GM19328 (cell line): Measurements from ENCODE around the gene SPTB.

ENCODE experiments used
- ATAC-seq: cut with Tn5 transposase; IDR thresholded peaks from one replicate; pipeline ENCODE4 v1.9.1; 2021; ENCODE audit warnings: mild to moderate bottlenecking, moderate library complexity; ENCODE audit not compliant: unreplicated experiment

SPTB gene

GRCh38 chr14:64717870-64718269, 161.8 kb downstream of the SPTB start:
- no peak for ATAC-seq

DNA sequence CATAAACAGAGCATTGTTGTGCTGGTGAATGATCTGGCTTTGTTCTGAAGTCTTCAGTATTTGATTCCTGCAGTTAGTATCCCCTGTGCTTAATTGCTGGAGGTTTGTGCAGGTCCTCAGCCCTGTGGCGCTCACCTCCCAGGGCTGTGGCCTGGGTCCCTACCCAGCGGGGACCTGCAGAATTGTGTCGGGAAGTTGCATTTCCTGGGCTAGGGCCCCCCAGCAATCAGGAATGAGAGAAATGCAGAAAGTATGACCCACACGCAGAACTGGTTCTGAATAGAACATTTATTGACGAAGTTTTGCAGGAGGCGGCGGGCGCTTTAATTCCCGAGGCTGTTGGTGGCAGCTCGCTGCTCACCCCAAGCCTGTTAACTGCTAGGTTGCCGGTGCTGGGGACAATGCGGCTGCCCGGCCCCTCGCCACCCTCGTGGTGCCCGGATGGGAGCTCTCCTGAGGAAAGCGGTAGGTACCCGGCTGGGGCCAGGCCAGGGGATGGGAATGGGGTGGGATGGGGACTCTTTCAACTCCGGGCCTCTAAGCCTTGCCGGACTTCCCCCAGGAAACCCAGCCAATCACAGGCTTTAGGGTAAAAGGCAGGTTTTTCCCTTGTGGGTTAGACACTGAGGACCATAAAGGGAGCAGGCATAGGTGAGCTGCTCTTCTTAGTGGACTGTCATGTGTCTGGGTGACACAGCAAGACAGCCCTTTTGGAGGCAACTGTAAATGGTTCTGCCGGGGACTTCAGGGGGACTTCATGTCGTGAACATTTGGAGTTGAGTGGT, 163.9 kb downstream of the SPTB start:
- no peak for ATAC-seq

GRCh38 chr14:64715146-64715627, 164.5 kb downstream of the SPTB start:
- ATAC-seq = no peak

- no peak for ATAC-seq
These were observed 165.2 kb downstream of the SPTB start for GRCh38 chr14:64714432-64715025.

DNA sequence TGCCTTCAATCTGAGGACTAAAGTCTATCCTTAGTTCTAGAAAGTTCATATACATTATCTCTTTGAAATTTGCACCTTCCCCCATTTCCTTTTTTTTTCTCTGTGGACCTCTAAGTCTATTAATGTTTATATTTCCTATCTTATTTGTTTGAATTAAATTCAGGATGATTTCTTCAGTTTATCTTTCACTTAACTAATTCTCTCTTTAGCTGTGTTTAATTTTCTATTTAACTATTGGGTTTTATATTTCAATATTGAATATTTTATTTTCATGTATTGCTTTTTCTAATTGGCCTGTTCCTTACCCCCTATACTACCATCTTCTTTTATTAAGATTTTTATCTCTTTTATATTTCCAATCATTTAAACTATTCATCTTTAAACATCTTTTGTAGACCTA, 166.0 kb downstream of the SPTB start:
- no peak for ATAC-seq

DNA sequence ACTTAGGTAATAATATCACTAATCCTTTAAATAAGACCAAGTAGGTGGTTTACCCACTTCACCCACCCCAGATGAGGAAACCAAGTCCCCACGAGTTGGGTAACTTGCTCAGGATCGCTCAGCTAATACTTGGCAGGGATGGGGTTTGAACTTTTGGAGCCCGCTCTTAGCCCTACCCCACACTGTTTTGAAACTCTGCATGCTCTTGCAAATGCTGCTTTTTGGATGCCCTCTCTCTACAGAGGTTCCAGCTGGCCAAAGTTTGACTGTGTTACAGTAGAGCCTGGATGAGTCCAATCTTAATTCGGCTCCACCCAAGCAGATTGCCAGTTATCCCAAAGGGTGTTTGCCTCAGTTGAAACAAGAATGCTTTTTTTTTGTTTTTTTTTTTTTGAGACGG, 168.7 kb downstream of the SPTB start:
- no peak for ATAC-seq

DNA sequence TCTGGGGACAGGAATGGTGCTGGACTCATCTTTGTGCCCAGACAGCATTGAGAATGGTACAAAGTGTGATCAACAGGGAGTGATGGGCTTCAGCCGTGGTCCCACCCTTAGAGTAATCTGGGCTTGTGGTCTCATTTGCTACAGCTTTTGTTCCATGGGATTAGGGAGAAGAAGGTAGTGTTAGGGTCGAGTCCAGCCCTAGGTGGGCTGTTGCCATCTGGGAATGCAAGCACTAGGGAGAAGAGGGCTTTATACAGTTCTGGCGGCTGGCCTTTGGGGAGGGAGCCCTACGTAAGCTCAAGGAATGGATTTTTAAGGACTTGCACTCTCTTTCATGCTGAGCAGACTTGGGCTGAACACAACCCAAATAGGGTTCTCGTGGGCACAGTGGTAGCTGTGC, 170.6 kb downstream of the SPTB start:
- ATAC-seq = no peak

GRCh38 chr14:64708148-64709004, 171.3 kb downstream of the SPTB start:
- no peak for ATAC-seq

DNA sequence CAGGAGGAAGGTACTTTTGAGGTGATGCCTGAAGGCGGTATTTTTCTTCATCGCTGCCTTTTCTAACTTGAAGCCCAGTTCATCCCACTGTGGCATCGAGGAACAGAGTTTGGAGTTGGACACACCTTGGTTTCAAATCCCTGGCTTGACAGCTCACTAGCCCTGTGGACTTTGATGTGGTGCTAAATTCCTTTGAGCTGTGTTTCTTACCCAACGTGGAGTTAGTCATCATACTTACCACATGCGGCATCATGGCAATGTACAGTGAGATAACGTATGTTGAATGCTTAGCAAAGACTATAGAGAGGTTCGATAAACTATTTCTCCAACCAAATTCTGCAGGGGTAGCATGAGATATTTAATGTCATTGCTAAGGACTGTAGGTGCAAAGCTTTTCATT, 172.0 kb downstream of the SPTB start:
- no peak for ATAC-seq

DNA sequence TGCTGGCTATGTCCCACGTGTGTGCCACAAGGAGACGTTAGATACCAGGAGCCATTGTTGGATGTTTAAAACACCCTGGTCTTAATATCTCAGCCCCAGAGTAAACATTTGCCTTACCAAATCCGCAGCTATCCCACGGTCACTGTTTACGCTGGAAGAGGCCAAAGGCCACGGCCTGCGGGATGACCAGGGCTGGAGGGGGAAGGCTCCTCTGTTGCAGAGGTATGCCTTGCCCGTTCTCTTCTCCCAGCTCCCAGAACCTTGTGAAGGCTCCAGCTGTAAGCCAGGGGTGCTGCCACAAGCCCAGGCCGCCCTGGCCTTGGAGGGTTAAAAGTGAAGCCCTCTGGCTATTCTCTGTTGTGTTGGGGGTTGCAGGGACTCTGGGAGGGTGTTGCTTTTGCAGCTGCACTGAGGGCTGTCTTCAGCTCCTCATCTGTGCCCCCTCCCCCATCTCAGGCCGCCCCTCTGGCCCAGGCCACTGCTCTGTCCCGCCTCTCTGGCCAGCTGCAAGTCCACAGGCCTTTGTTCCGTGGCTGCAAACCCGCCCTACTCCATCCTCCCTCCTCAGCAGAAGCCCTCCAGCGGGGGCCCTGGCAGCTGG, 173.0 kb downstream of the SPTB start:
- ATAC-seq = no peak

GRCh38 chr14:64706119-64706592, 173.6 kb downstream of the SPTB start:
- ATAC-seq = no peak

DNA sequence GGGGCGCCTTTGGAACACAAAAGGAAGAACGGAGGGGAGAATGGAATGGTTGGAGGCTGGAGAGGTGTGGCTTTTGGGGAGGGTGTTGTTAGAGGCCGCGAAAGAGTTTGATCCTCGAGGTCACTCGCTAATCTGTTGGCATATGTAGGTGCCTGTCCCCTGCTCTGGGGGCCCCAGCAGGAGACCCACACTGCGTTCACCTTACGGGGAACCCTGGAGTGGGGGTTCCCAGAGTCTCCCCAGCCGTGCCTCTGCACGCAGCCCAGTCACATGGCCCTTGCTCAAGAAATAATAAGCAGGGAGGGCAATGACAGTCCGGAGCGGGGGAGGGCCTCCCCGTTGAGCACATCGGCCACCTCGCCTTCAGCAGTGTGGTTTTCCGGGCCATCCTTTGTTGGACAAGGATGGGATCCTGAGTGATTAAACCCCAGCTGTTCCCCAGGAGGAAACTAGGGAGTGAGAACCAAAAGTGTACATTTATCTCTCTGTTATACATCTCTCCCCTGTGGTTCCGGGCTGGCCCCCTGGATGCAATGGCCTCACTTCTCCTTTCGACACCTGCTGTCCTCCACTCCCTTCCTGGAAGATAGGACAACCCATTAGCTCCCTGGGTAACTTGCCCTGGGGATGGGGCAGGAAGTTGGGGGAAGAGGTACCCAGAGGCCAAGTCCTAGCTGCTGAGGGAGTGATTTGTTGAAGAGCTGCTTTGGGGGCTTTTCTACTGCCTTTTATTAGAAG, 174.2 kb downstream of the SPTB start:
- ATAC-seq = no peak

GRCh38 chr14:64704743-64705380, 174.8 kb downstream of the SPTB start:
- ATAC-seq = no peak

DNA sequence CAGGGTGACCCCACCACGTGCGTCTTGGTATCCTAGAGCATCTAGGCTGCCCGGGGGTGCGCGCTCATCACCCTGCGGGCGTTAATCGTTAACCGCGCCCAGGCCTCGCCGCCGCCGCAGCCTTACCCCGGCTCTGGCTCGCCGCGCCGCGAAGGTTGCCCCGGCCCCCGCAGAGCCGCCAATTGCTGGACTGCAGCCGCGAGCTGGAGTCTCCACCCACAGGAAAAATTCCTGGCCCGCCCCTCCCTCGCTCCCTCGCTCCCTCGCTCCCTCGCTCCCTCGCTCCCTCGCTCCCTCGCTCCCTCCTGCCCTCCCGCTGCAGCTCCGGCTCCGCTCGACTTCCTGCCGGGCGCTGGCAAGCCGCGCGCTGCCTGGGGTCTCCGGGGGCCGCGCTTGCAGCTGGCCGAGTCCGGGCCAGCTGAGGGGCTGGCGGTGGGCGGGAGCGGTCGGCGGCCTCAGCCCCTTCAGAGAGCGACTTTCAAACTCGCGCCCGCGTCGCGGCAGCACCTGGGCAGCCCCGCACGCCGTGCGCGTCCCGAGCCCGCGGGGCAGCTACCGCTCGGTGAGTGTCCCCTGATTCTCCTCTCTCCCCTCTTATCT, 175.5 kb downstream of the SPTB start, which contains the start of gene PLEKHG3:
Gene PLEKHG3, plus strand, starts transcription at position 282 of the 600 bp plus-strand sequence. CDS start 23,208 bp downstream, outside the sequence.
- no peak for ATAC-seq

DNA sequence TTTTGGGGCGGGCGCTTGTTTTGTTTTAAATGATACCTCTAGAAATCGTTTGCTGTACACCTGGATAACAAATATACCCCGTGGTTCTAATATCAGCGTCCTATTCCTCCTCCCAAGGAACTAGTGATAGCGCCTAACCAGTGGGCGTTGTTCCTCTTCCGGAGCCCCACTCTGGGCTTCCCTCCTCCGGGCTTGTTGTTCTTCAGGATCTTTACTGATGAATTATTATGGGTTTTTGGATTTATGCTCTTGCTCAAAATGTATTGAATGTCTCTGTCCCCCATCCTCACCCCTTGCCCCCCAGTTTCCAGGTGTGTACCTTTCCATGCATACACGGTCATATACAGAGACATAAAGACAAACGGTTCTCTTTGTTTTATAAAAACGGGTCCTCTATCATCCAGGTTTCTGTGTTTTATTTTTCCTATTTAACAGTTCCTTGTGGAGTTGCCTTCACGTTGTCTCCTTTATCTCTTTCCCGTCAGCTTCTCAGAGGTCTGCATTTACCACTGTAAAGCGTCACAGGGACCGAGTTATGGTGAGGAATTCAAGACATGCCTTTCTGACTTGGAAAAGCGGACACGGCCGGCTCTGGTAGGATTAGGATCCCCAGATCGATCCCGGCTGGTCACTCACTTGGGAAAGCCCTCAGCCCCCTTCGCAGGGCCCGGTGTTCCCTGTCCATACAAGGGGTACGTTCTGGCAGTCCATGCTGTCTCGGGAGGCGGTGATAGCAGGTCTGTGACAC, 176.1 kb downstream of the SPTB start:
- no peak for ATAC-seq

DNA sequence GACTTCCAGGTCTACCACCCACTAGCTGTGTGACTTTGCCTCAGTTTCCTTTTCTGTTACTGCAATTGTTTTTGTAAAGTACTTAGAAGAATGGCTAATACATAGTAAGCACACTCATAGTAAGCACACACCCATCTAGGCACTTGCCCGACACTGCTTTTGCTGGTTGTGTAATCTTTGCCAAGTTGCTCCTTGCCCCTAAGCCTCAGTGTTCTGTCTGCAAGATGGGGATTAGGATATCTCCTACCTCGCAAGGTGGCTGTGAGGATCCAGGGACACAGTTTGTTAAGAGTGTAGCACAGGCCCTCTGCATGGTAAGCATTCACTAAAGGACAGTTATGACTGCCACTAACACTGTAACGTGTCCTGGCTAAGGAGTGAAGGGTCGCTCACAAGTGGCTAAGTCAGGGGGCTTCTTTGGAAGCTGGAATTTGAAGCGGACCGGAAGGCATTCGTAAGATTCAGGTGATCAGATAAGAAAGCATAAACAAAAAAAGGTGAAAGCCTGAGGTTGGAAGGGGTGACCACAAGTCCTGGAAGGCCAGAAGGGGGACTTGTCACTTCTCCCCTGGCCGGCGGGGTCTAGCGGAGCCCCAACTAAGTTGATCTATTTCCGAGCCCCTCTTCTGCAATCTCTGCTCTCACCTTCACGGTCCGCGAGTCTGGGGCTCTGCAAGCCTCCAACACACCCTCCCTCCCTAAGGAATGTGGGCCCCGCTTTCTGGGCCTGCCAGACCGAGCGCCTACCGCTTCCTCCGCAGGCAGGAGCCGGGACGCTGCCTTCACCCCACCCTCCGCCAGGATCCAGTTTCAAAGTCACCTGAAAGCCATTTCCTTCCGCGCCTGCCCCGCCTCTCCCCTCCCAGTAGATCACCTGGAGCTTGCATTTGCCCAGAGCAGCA, 177.0 kb downstream of the SPTB start:
- no peak for ATAC-seq

- no peak for ATAC-seq
These were observed 178.0 kb downstream of the SPTB start for GRCh38 chr14:64701660-64702059.

DNA sequence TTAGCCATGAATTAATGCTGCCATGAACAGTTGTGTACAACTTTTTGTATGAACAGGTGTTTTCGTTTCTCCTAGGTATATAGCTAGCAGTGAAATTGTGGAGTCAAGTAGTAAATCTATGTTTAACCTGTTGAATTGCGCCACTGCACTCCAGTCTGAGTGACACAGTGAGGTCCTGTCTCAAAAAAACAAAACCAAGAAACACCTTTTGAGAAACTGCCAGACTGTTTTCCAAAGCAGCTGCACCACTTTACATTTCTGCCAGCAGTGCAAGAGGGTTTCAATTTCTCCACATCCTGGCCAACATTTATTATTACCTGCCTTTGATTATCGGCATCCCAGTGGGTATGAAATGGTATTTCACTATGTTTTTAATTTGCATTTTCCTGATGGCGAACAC, 178.8 kb downstream of the SPTB start:
- ATAC-seq = no peak
